HK-2 (cell line): ENCODE measurements around the gene CCL28.
"Not testable (repeated sequence)": the region's sequence is repeated elsewhere in the genome, so short reads cannot be mapped to it uniquely, and the experiment has no call there.

Source experiments
- DNase-seq: peaks from one replicate; pipeline ENCODE4 v3.0.0-alpha.2; 2018; ENCODE audit not compliant: unreplicated experiment

Gene CCL28

DNA sequence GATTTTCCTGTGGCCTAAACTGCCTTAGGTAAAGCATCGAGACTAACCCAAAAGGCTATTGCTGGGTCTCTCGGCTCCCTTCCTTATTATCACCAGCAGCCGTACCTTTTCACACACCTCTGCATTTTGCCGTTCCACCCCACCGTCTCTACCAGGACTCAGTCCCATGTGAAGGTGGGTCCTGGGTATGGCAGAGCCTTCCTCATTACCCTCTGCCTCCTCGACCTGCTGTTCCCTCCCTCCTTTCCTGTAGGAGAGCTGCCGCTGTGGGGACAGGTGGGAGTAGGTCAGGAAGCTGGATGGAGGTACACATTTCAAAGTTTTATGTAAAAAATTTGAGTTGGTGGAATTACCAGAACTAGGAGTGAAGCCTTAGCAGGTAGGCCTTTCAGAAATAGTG is 1.8 kb downstream of the CCL28 start:
- no peak for DNase-seq

- DNase-seq, result no peak
Observed at GRCh38 chr5:43409809-43410271, 2.4 kb downstream of the CCL28 start.

- DNase-seq, result not testable (repeated sequence)
Observed at GRCh38 chr5:43402524-43403066, 9.6 kb downstream of the CCL28 start.

DNA sequence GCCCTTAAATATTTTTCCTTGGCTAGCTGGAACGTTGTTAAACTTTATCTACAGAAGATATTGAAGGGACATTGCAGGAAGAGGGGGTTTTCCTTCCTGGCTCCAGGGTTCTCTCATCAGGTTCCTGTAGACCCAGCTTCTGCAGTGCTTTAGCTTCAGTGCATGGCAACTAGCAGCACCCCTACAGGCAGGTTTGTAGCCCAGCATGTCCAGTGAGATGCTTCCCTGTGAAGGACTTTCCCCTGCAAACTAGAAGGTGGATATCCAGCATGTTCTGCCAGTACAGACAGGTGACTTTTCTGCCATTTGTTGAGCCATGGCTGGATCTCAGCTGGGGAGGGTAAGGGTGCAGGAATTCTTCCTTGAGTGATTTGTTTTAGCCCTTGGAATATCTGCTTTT is 10.4 kb downstream of the CCL28 start:
- no peak for DNase-seq

DNA sequence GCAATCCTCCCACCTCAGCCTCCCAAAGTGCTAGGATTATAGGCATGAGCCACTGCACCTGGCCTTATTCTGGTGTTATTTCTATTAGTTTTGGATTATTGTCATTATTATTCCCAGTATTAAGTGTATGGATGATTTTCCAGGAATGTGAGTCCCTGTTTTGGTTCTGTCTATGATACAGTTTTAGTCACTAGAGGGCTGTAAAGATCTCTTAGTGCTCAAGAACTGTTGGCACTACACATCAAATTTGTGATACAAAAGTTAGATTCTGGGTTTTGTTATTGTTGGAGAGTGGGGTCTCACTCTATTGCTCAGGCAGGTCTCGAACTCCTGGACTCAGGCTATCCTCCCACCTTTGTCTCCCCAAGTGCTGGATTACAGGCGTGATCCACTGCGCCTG is 12.1 kb downstream of the CCL28 start:
- no peak for DNase-seq

GRCh38 chr5:43396762-43397304 is 15.4 kb downstream of the CCL28 start:
- DNase-seq, result peak; percentile 79

- no peak for DNase-seq
Observed at GRCh38 chr5:43390471-43390870, 21.7 kb downstream of the CCL28 start.

DNA sequence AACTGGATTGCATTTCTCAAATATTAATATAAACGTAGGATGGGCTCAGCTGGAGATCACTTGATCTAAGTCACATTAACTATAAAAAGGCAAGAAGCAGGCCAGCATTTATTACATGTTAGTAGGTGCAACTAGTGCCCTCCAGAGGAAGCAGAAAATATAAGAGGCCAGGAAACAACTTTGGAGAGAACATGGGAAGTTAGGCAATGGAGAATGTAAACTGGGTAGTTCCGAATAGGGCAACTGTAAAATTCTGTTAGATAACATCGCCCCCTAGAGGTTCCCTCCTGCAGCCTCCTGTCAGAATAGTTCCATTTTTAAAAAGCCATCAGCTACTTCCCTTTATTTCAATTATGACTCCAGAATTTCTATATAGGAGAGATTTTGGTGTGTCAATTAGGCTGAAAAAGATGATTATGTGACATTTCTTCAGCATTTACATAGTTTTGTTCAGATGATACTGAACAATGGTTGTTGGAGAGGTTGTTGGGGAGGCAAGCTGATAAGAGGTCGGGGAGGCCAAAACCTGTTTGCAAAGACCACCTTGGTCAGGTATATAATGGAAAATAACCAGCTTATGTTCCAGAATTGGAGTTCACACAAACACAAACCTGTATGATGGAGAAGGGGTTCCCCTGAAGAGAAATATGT is 22.4 kb downstream of the CCL28 start:
- DNase-seq, result peak; percentile 44

- DNase-seq, result no peak
Observed at GRCh38 chr5:43386960-43387362, 25.2 kb downstream of the CCL28 start.

GRCh38 chr5:43376496-43377140 is 35.6 kb downstream of the CCL28 start:
- no peak for DNase-seq

GRCh38 chr5:43371821-43372220 is 40.4 kb downstream of the CCL28 start:
- DNase-seq, result no peak

DNA sequence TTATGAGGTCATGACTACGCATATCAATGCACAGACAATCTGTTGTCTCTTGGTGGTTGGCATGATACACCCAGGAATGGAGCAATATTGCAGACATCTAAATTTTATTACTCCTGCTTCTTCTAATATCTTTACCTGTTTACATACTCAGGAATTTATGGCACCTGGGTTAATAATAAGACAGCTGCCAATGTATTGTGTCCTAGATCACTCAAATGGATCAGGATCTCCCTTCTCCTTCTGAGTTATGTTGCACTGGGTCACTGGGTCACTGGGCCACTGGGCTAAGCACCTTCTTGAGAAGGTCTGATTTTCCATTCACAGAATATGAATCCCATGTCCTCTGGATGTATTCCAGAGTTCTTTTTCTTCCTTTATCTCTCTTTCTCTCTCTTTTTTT is 41.8 kb downstream of the CCL28 start:
- no peak for DNase-seq

DNA sequence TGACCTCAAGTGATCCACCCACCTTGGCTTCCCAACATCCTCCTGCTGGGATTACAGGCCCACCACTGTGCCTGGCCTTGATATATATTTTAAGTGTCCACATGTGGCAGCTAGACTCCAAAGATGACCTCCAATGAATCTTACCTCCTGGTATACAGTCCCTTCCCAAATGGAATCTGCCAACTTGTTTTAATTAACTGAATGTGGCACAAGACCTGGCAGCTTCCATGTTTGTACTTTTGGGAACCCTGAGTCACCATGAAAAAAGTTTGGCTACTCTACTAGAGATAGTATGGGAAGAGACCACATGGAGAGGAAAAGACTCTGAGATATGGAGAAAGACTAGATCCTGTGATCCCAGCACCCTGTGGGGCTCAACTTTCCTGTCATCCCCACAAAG is 42.5 kb downstream of the CCL28 start:
- DNase-seq, result no peak

- DNase-seq, result no peak
Observed at GRCh38 chr5:43367909-43368669, 44.1 kb downstream of the CCL28 start.

- DNase-seq, result no peak
Observed at GRCh38 chr5:43367453-43367852, 44.7 kb downstream of the CCL28 start.

GRCh38 chr5:43366680-43367246 is 45.4 kb downstream of the CCL28 start:
- not testable (repeated sequence) for DNase-seq

- not testable (repeated sequence) for DNase-seq
Observed at GRCh38 chr5:43365155-43365554, 47.0 kb downstream of the CCL28 start.

DNA sequence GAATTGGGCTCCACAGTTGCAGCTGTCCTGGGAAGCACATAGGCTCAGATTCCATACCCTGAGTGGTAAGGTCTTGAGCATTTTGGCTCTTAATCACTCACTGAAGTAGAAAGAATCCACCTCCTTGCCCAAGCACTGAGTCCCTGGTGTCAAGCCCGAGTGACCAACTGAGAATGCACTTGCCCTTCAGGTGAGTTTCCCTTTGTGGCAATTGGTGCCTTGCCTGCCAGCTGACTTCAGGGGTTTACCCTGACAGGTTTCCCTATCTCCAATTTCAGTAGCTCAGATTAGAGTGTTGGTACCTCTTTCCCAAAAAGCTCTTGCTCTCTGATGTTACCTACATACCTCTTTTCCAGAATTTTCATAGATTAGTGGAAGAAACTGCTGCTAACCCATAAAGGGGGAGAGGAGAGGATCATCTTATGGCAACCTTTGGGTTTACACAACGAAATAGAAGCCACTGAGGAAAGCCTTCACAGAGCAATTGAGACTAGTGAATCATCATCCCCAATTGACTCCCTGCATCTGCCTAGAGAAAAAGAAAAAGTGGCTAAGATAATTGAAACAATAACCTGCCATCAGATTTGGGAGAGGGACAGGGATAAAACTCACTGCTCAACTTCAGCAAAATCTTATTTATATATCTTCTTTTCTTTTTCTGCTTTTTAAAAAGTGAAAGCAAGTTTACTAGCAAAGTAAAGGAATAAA is 48.6 kb downstream of the CCL28 start:
- DNase-seq, result no peak

DNA sequence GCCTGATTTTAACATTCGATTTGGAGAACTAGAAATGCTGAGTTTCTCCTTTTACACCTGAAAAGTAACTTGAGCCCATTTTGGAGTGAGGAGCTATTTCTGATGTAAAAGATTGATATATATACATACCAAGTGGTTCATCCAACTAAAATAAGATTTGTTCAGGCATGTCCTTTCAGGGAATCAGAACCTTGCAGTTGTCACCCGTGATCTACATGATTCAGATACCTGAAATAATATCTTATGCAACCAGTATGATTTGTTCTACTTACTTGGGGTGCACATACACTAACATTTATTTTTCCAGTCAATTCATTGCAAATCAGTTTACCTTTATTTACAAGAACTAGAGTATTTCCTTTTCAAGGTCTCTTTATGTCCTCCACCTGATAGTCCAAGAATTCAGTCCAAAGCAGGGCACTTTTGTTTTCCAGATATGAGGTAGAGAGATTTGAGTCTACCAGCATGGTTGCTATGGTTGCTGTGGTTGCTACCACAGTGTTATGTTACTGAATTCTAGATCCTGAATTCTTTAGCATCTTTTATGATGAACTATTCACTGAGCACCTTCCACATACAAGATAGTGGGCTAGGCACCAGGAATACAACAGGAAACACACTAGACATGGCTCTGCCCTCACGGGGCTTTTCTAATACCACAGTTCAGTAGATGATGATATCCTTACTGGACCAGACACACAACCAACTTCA is 49.3 kb downstream of the CCL28 start:
- DNase-seq, result no peak

- DNase-seq, result no peak
Observed at GRCh38 chr5:43358726-43359125, 53.5 kb downstream of the CCL28 start.

GRCh38 chr5:43358301-43358700 is 53.9 kb downstream of the CCL28 start:
- DNase-seq, result no peak
